ENCODE measurements around the gene DOCK3.
"Not testable (repeated sequence)": the region's sequence is repeated elsewhere in the genome, so short reads cannot be mapped to it uniquely, and the experiment has no call there.

The DOCK3 gene

DNA sequence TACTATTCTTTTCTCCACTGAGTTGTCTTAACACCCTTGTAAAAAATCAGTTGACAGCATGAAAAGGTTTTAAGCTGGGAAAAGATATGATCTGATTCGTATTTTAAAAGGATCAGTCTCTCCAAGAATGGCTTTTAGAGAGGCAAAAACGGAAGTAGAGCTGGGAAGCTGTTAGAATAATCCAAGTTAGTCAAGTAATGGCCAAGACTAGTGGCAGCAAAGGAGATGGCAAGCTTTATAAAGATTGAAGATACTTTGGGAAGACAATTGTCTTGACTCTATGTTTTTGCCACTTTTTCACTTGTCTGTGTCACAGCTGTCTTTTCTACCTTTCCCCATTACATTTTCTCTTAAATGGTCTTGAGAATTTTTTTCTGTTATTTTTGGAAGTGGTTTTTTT is 466.8 kb downstream of the DOCK3 start:
- DNase-seq = no peak

DNA sequence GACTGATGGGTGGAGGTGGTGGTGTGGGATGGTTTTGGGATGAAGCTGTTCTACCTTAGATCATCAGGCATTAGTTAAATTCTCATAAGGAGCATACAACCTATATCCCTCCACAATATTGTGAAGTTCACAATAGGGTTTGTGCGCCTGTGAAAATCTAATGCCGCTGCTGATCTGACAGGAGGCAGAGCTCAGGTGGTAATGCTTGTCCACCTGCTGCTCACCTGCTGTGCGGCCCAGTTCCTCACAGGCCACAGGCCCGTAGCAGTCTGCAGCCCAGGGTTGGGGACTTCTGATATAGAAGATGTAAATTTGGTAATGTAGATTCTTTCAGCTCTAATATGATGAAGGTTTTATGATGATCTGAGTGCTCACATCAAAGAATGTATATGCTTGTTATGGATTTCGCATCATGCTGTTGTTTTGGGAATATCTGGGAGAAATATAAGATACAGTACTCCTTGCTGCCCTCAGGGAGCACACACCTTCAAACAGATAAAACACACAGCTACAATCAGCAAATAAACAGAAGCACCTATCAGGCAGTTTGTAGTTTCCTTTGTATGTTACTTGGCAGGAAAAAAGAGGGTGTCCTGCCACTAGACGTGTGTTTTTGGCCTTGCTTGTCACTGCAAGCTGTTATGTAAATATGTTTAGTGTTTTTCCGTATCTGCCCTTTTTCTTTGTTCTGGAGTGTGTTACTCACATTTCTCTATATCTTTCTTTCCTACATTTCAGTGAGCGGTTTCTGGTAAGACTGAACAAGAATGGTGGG is 471.3 kb downstream of the DOCK3 start:
- no peak for DNase-seq

DNA sequence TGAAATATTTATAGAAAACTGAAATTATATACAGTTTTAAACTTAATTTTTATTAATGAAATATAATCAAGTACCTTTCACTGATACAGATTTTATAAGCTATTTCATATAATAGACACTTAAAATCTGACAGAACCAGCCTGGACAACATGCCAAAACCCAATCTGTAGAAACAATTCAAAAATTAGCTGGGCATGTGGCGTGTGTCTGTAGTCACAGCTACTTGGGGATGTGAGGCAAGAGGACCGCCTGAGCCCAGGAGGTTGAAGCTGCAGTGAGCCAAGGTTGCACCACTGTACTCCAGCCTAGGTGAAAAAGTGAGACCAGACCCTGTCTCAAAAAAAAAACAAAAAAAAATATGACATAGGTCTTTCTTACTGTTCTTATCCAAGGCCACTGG is 472.1 kb downstream of the DOCK3 start:
- no peak for DNase-seq

DNA sequence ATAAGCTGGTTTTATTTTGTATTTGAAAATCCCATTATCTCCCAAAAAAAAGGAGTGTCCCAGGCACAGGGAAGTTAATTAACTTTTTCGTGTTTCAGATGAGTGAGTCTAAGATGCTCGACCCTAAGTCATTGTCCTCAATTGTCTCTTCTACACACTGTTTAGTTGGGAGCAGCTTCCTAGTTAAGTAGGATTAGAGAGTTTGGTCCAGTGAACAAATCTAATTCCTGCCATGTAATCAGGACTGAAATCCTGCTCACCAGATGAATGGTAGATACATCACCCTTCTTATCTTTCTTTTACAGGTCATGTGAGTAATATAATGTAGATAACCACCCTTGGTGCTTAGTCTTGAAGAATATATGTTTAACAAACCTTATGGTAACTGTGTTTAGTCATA is 481.4 kb downstream of the DOCK3 start:
- DNase-seq = no peak

DNA sequence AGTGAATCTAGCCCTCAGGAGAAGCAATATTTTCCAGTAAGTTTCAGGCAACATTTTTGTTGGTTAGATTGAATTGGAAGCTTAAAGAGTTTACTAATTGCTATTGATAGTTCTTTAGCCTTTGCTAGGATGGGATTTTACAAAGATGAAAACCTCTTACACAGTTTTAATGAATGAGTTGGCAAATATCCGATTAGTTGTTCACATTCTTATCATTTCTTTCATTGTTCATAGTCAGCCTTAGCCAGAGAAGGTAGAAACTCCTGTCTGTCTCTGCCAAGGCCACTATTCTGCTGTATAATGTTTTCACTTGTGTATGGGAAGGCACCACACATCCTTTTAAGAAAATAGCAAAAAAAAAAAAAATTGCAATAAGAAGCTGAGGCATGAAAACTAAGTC is 488.3 kb downstream of the DOCK3 start:
- DNase-seq = no peak

DNA sequence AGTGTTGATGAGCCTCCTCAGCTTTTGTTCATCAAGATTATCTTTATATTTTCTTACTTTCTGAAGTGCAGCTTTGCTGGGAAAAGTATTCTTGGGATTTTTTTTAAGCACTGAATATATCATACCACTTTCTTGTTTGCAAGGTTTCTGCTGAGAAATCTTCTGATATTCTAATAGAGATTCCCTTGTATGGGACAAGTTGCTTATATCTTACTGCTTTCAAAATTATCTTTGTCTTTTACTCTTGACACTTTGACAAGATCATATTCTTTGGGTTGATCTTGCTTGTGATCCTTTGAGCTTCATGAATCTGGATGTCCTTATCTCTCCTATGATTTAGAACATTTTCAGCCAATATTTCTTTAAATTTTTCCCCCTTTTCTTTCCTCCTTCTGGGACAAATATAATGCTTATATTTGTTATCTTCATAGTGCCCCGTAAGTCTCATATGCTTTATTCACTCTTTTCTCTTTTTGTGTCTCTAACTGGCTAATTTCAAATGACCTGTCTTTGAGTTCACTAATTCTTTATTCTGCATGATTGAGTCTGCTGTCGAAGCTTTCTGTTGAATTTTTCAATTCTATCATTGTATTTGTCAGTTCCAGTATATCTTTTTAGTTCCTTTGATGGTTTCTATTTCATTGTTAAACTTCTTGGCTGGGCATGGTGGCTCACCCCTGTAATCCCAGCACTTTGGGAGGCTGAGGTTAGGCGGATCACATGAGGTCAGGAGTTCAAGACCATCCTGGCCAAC is 499.0 kb downstream of the DOCK3 start:
- no peak for DNase-seq

DNA sequence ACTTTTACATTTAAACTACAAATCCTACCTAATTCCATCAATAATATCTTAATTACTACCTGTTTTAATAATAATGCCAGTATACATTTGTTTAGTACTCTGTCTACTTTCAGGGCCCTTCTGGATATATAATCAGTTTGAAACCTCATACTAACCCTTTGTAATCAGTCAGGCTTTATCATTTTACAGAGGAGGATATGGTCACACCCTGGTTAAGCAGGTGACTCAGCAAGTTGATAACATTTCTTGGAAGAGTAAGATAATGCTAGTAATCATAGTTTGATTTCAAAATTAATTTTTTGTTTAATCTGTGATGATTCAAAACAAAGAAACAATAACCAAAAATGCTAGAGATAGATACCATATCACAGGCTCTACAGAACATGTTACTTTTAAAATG is 502.2 kb downstream of the DOCK3 start:
- DNase-seq = no peak

DNA sequence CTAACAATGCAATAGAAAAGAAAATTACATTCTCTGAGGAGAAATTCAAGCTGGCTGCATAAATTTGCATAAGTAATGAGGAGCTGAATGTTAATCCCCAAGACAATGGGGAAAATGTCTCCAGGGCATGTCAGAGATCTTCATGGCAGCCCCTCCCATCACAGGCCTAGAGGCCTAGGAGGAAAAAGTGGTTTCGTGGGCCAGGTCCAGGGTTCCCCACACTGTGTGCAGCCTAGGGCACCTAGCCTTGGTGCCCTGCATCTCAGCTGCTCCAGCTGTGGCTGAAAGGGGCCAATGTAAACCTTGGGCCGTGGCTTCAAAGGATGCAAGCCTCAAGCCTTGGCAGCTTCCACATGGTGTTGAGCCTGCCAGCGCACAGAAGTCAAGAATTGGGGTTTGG is 511.7 kb downstream of the DOCK3 start:
- DNase-seq = not testable (repeated sequence)

DNA sequence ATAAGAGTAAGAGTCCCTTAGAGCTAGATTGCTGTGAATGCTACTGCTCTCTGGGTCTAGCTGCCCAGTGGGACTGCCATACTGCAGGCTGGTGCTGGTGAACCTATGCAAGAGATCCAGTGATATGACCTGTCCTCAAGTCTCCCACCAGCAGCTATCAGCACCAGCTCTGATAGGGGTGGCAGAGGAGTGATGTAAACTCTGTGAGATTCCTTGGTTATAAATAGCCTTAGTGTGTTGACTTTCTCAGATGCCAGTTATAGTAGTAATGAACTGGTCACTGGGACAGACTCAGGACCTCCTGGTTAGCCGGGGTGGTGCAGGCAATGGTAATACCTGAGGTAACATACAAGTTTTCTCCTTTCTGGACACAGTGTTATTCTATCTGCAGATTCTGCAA is 515.5 kb downstream of the DOCK3 start:
- DNase-seq = no peak

DNA sequence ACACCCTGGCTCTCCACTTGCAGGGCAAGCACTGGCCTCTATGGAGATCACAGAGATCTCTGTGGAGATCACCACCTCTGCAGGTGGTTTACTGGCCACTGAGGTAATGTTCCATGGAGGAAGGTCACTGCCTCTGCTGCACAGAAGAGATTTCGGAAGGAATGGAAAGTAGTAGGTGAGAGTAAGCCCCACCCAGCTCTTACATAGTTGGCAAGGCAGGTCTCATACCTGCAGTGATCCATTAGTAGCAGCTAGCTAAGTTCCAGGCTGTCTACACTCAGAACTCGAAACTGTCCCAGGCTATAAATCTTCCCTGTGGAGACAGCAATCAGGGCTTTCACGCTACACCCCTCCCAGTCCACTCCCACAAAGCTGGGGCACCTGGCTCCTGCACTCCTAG is 516.1 kb downstream of the DOCK3 start:
- DNase-seq = no peak

DNA sequence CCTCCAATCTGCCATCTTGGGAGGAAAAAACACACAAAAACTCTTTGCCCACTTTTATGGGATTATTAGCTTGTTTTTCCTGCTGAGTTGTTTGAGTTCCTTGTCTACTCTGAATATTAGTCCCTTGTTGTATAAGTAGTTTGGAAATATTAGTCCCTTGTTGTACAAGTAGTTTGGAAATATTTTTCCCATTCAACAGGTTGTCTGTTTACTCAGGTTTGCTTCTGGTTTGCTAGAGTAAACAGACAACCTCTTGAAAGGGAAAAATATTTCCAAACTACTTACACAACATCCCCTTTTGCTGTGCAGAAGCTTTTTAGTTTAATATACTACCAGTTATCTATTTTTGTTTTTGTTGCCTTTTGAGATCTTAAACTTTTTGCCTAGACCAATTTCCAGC is 517.0 kb downstream of the DOCK3 start:
- DNase-seq = no peak

DNA sequence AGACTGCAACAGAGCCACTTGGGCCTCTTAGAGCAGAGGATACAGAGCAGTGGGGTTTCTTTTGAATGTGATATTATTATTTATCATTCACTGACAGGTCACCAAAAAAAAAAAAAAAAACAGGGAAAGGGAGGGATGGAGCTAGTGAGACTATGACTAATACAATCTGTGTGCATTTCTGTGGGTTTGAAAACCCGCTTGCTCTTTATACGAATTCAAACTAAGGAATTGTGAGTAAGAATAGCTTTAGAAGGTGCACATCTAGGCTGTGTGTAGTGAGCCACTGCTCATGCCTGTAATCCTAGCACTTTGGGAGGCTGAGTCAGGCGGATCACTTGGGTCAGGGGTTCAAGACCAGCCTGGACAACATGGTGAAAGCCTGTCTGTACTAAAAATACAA is 523.8 kb downstream of the DOCK3 start:
- DNase-seq = no peak

DNA sequence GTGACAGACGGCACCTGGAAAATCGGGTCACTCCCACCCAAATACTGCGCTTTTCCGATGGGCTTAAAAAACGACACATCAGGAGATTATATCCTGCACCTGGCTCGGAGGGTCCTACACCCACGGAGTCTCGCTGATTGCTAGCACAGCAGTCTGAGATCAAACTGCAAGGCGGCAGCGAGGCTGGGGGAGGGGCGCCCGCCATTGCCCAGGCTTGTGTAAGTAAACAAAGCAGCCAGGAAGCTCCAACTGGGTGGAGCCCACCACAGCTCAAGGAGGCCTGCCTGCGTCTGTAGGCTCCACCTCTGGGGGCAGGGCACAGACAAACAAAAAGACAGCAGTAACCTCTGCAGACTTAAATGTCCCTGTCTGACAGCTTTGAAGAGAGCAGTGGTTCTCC is 524.6 kb downstream of the DOCK3 start:
- not testable (repeated sequence) for DNase-seq

DNA sequence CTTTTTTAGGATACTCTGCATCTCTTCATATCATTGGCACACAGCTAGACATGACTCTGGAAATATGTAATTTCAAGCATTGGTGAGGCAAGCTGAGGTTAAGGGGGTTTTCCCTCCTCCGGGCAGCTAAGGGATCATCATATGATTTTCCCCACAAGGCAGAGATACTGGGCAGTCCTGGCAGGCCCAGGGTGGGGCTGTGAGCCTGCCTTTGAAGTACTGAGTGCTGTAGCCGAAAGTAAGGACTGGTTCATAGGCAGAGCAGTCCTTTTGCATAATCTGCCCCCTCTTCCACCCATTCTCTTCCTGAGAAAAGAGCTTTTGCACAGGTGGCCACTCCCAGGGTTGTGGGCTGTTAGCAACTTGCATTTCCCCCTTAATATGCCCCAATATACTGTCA is 541.6 kb downstream of the DOCK3 start:
- no peak for DNase-seq

DNA sequence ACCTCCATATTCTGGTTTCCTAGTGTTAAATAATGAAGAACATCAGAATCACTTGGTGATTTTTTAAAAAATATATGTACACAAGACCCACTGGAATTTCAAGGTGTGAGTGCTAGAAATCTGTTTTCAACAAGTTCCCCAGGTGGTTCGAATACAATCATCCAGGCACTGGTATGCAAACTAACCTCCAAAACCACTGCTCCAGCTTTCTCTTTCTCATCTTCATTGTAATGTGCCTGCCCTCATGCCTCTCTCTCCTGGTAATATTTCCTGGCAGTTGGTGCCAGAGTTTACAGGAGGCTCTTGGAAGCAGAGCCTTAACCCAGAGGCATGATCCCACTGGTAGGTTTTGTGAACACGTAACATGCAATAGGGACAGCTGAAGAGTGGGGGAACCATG is 547.2 kb downstream of the DOCK3 start:
- no peak for DNase-seq

DNA sequence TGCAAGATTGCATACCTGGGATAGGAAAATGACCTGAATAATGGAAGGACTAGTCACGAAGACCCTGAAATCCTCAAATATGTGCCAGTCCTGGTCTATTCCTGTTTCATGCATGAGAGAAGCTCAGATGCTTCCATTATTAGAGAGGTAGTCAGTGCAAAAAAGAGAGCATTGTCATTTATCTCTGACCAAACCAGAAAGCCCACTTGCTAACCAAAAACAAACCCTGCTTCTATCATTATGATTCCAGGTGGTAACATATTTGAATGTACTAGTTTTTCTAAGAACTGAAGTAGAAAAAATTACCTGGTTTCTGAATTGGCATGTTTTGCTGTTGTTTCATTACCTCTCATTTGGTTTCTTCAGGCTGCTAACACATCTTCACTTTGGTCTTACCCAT is 549.6 kb downstream of the DOCK3 start:
- DNase-seq = no peak

DNA sequence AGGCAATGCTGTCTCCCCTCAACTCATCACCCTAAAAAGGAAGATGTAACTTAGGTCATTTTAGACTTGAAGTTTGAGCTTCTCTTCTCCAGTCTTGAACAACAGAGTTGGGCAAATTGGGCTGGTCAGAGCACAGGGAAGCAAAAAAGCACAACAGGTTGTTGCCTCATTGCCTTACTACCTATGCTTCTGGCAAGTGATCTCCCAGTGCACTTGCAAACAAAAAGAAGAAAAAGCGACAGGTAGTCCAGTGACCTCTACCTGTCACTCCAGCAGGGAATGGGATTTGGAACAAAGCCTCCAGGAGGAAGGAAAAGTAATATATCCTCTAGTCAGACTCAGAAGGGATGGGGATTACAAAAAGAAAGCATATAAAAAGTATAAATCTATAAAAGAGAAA is 550.1 kb downstream of the DOCK3 start:
- no peak for DNase-seq

DNA sequence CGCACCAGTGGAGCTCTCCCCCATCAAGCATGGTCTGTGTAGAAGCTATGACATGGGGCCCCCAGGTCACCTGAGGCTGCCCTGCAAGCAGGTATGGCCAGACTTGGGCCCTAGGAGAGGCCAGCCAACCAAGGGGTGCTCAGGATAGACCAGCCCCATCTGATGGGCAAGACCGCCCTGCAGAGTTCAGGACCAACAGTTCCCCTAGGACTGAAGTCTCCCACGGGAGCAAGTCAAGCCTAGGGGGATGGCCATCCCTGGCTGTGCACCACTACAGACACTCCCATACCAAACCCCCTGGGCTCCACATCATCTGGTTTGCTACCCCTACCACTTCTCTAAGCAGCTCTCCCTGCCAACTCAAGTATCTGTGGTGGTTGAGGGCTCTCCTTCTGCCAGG is 568.2 kb downstream of the DOCK3 start:
- DNase-seq = no peak

DNA sequence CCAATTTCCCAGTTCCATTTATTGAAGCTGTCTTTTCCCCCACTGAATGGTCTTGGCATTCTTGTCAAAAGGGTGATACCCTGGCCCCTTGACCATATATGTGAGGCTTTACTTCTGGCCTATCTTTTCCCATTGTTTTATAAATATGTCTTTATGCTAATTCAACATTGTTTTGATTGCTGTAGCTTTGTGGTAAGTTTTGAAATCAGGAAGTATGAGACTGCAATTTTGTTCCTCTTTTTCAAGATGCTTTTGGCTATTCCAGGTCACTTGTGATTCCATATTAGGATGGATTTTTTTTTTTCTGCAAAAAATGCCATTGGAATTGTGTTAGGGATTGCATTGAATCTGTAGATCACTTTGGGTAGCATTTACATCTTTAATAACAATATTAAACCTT is 569.2 kb downstream of the DOCK3 start:
- DNase-seq = no peak

DNA sequence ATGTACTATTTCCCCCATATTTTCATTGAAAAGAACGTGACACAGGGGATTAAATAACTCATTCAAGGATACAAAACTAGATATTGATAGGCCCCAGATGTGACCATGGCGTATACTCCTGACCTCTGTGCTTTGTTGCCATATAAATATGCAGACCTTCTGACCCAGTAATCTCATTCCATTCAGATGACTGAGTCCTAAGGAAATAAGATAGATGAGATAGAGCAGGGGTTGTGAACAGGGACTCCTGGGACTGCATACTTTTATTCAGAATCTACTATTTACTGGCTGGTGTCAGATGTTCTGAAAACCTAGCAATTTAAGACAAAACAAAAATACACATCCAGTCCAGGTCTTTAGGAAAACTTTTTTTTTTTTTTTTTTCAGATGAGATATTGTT is 571.1 kb downstream of the DOCK3 start:
- no peak for DNase-seq

DNA sequence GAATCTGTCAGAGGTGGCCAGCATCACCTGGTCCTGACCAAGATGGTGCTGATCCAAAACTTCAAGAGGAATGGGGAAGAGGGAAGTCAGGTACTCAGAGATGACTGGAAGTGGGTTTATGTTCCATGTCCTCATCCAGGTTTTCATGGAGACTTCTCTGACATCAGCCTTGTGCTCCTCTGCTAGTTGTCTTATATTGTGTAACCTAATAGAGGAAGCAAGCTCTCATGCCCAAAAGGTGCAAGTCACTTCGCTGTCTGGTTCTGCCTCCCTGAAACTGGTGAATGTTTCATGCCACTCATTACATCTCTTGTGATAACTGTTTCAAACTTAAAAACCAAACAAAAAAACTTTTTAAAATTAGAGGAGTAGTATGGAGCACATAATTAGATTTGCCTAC is 583.1 kb downstream of the DOCK3 start:
- no peak for DNase-seq

DNA sequence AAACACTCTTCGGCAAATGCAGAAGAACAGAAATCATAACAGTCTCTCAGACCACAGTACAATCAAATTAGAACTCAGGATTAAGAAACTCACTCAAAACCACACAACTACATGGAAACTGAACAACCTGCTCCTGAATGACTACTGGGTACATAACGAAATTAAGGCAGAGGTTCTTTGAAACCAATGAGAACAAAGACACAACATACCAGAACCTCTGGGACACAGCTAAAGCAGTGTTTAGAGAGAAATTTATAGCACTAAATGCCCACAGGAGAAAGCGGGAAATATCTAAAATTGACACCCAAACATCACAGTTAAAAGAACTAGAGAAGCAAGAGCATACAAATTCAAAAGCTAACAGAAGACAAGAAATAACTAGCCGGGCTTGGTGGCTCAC is 589.4 kb downstream of the DOCK3 start:
- DNase-seq = not testable (repeated sequence)

DNA sequence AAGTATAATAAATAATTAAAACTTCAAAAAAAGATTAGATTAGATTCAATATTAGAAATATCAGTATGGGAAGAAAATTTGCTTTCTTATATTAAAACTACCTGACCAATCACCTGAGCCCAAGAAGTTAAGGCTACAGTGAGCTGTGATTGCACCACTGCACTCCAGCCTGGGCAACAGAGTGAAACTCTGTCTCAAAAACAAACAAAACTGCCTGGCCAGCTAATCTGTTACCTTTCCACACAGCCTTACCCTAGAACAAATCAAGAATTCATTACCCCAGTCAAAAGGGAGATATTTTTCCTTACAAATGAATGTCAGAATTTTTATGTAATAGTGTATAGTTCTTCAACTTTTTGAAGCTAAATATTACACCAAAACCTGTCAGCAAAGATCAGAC is 593.4 kb downstream of the DOCK3 start:
- no peak for DNase-seq

DNA sequence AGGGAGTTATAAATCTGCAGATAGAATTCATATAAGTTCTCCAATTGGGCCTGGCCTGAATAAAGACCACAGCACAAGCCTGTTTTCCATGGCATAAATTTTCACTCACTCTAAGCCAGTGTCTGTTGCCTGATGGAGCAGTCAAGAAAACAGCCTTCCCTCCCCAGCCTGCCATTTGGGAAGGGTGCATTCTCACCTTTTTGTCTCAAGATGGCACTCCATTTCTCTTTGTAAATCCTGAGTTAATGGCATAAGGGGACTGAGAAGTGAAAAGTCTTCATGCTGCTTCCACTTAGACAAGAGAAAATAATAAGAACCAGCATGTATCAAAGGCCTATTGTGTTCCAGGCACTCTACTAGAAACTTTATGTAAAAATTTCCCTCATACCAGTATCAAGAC is 594.7 kb downstream of the DOCK3 start:
- no peak for DNase-seq

DNA sequence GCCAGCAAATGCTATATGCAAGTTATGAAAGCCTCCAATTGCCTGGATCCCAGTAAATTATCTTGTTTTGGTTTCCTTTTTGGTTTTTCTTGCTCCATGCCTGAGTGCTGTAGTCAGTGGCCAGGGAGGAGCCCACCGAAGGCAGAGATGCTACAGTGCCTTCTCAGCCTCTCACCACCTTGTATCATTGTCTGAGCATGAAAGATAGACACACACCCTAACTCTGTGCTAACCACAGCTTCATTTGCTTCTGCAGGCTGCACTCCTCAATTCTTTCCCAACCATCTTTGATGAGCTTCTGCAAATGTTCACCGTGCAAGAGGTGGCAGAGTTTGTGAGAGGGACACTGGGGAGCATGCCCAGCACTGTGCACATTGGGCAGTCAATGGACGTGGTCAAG is 595.8 kb downstream of the DOCK3 start:
- DNase-seq = no peak

Measured in 8988T (cell line).